H1 (cell line): ENCODE data around the gene AP3M1. TPM values are rescaled to one million over a fixed set of nuclear protein-coding genes. Genes with fewer than 3 reads are reported as not detected.

ENCODE experiments used
- CTCF ChIA-PET: fragments of 300-600 bp; sonication (Branson Sonifier 250); formaldehyde crosslinking; loops from one replicate; lab custom pipeline; 2021; ENCODE audit not compliant: partially characterized antibody; lab: Charles Lee
- POLR2A ChIA-PET: fragments of 300-600 bp; sonication (Branson Sonifier 250); formaldehyde crosslinking; loops from one replicate; lab custom pipeline; 2021; ENCODE audit warnings: inconsistent platforms; ENCODE audit not compliant: partially characterized antibody; lab: Charles Lee
- DNase-seq, 2 experiments: peaks; one replicate each; pipeline versions ENCODE4 v3.0.0 to v3.0.0-alpha.2; 2010 to 2022; ENCODE audit warnings: low spot score in 2 of 2, low read depth in 1 of 2, mixed read lengths in 1 of 2
- FAIRE-seq: peaks from 2 replicates; lab custom pipeline; 2011; peaks lifted over from hg19 to GRCh38; lab: Jason Lieb, UNC
- H2AFZ ChIP-seq: 2 replicates; pipeline ENCODE4 v1.8.1; 2012; ENCODE audit warnings: low read length, inconsistent platforms
- H2AK5ac ChIP-seq: 2 replicates; pipeline ENCODE4 v1.6.1; 2013; ENCODE audit warnings: low read depth, low read length
- H2BK120ac ChIP-seq: replicated peaks from 2 replicates; pipeline ENCODE3; 2013; ENCODE audit warnings: low read depth, low read length, inconsistent platforms
- H2BK12ac ChIP-seq: 2 replicates; pipeline ENCODE4 v1.6.1; 2013; ENCODE audit warnings: low read depth, low read length
- H2BK15ac ChIP-seq: 2 replicates; pipeline ENCODE4 v1.6.1; 2013; ENCODE audit warnings: low read length
- H2BK20ac ChIP-seq: 2 replicates; pipeline ENCODE4 v1.6.1; 2013; ENCODE audit warnings: low read length
- H2BK5ac ChIP-seq: 2 replicates; pipeline ENCODE4 v1.6.1; 2013; ENCODE audit warnings: low read depth, low read length
- H3K14ac ChIP-seq: 2 replicates; pipeline ENCODE4 v1.6.1; 2013; ENCODE audit warnings: inconsistent platforms; ENCODE audit not compliant: insufficient read length
- H3K18ac ChIP-seq: 2 replicates; pipeline ENCODE4 v1.6.1; 2013; ENCODE audit warnings: low read length; ENCODE audit errors: extremely low read depth
- H3K23ac ChIP-seq: 2 replicates; pipeline ENCODE4 v1.6.1; 2013; ENCODE audit warnings: inconsistent platforms; ENCODE audit not compliant: insufficient read length
- H3K23me2 ChIP-seq: 2 replicates; pipeline ENCODE4 v1.6.1; 2013; ENCODE audit warnings: low read depth, low read length
- H3K27ac ChIP-seq: 2 replicates; pipeline ENCODE4 v1.6.1; 2011; ENCODE audit warnings: low read depth, low read length, inconsistent platforms
- H3K27me3 ChIP-seq, 4 experiments: replicated peaks in 1 of 4; 1 replicate in 1 of 4; 2 replicates in 3 of 4; pipeline versions ENCODE4 v1.6.1 to v1.8.1; 2011 to 2013; ENCODE audit warnings: low read length in 3 of 4, mild to moderate bottlenecking in 3 of 4, inconsistent platforms in 2 of 4, mixed read lengths in 2 of 4, moderate library complexity in 1 of 4; ENCODE audit not compliant: control insufficient read depth in 3 of 4, insufficient read depth in 3 of 4; ENCODE audit errors: extremely low read depth in 1 of 4
- H3K36me3 ChIP-seq, 4 experiments: 2 replicates each; pipeline versions ENCODE4 v1.6.1 to v1.8.1; 2011 to 2013; ENCODE audit warnings: mild to moderate bottlenecking in 4 of 4, low read length in 3 of 4, moderate library complexity in 2 of 4, control low read depth in 1 of 4, inconsistent platforms in 1 of 4; ENCODE audit not compliant: insufficient read depth in 4 of 4, control insufficient read depth in 2 of 4
- H3K4ac ChIP-seq: replicated peaks from 2 replicates; pipeline ENCODE3; 2013; ENCODE audit warnings: low read length, low read depth, mixed read lengths, inconsistent platforms; ENCODE audit not compliant: insufficient read length
- H3K4me1 ChIP-seq, 4 experiments: replicated peaks in 1 of 4; 1 replicate in 1 of 4; 2 replicates in 3 of 4; pipeline versions ENCODE4 v1.6.1 to v1.8.1; 2011 to 2013; ENCODE audit warnings: low read length in 3 of 4, inconsistent platforms in 2 of 4, mixed read lengths in 1 of 4; ENCODE audit not compliant: insufficient read depth in 4 of 4, control insufficient read depth in 3 of 4
- H3K4me2 ChIP-seq, 2 experiments: 2 replicates each; pipeline versions ENCODE4 v1.6.1 to v1.8.1; 2011 to 2013; ENCODE audit warnings: low read depth in 2 of 2, low read length in 2 of 2, control low read depth in 1 of 2, inconsistent platforms in 1 of 2, mild to moderate bottlenecking in 1 of 2; ENCODE audit not compliant: insufficient read depth in 1 of 2
- H3K4me3 ChIP-seq, 4 experiments: fragments of 200-600, 300-600 bp in 1 of 4; sonication (generic), shearing (Covaris generic), sonication (Bioruptor Twin) in 1 of 4; 2 replicates each; pipeline versions ENCODE4 v1.5.1 to v1.8.1; 2011 to 2016; ENCODE audit warnings: low read length in 4 of 4, low read depth in 3 of 4, control low read depth in 2 of 4, inconsistent platforms in 2 of 4, mild to moderate bottlenecking in 2 of 4, mixed read lengths in 1 of 4, moderate library complexity in 1 of 4; ENCODE audit not compliant: insufficient read depth in 2 of 4; ENCODE audit errors: extremely low read depth in 1 of 4
- H3K56ac ChIP-seq: replicated peaks from 2 replicates; pipeline ENCODE3; 2013; ENCODE audit warnings: low read depth, mild to moderate bottlenecking, mixed read lengths, low read length, inconsistent platforms; ENCODE audit not compliant: insufficient read length
- H3K79me1 ChIP-seq: 2 replicates; pipeline ENCODE4 v1.6.1; 2013; ENCODE audit warnings: low read depth, low read length, control low read depth
- H3K79me2 ChIP-seq, 2 experiments: 2 replicates each; pipeline versions ENCODE4 v1.6.1 to v1.8.1; 2012 to 2013; ENCODE audit warnings: low read length in 2 of 2, mild to moderate bottlenecking in 2 of 2, inconsistent platforms in 1 of 2; ENCODE audit not compliant: insufficient read depth in 2 of 2, control insufficient read depth in 1 of 2
- H3K9ac ChIP-seq, 4 experiments: replicated peaks in 1 of 4; 1 replicate in 1 of 4; 2 replicates in 3 of 4; pipeline versions ENCODE4 v1.6.1 to v1.8.1; 2011 to 2013; ENCODE audit warnings: low read depth in 3 of 4, low read length in 3 of 4, control low read depth in 2 of 4, mild to moderate bottlenecking in 2 of 4, moderate library complexity in 2 of 4, inconsistent platforms in 1 of 4; ENCODE audit errors: extremely low read depth in 1 of 4
- H3K9me3 ChIP-seq, 2 experiments: 2 replicates each; pipeline versions ENCODE4 v1.6.1 to v1.8.1; 2012 to 2013; ENCODE audit warnings: mild to moderate bottlenecking in 2 of 2, moderate library complexity in 2 of 2, control low read depth in 1 of 2, inconsistent platforms in 1 of 2, low read depth in 1 of 2, low read length in 1 of 2, mixed read lengths in 1 of 2; ENCODE audit not compliant: insufficient read depth in 2 of 2
- H4K20me1 ChIP-seq, 2 experiments: replicated peaks in 1 of 2; 2 replicates each; pipeline versions ENCODE3 to v1.8.1; 2011 to 2013; ENCODE audit warnings: inconsistent platforms in 2 of 2, low read length in 2 of 2, mild to moderate bottlenecking in 1 of 2; ENCODE audit not compliant: insufficient read depth in 2 of 2, control insufficient read depth in 1 of 2
- H4K5ac ChIP-seq: 2 replicates; pipeline ENCODE4 v1.6.1; 2013; ENCODE audit warnings: low read length, low read depth, mixed read lengths, inconsistent platforms; ENCODE audit not compliant: insufficient read length
- H4K8ac ChIP-seq: 2 replicates; pipeline ENCODE4 v1.8.0; 2013; ENCODE audit warnings: mild to moderate bottlenecking, moderate library complexity, low read length, inconsistent platforms; ENCODE audit not compliant: insufficient read depth; ENCODE audit errors: extremely low read depth
- H4K91ac ChIP-seq: replicated peaks from 2 replicates; pipeline ENCODE3; 2013; ENCODE audit warnings: low read length, mixed read lengths, inconsistent platforms; ENCODE audit not compliant: insufficient read length
- FOSL1 ChIP-seq: IDR thresholded peaks from 2 replicates; pipeline ENCODE4 v1.6.1; 2011; ENCODE audit warnings: mild to moderate bottlenecking, low read depth, low read length, moderate library complexity; ENCODE audit not compliant: insufficient read depth
- HDAC6 ChIP-seq: IDR thresholded peaks from one replicate; pipeline ENCODE4 v1.7.1; 2012; ENCODE audit warnings: low read depth, mild to moderate bottlenecking, inconsistent platforms, low read length, moderate library complexity
- MAFK ChIP-seq: IDR thresholded peaks from 2 replicates; pipeline ENCODE4 v1.6.1; 2012; ENCODE audit warnings: low read depth, mild to moderate bottlenecking, improper control_type of control experiment, low read length
- RBBP5 ChIP-seq: IDR thresholded peaks from 2 replicates; pipeline ENCODE4 v1.7.1; 2012; ENCODE audit warnings: low read depth, mild to moderate bottlenecking, inconsistent platforms, low read length, moderate library complexity, borderline replicate concordance
- SIRT6 ChIP-seq: IDR thresholded peaks from one replicate; pipeline ENCODE4 v1.7.1; 2012; ENCODE audit warnings: low read length, inconsistent platforms
- WGBS, 2 experiments: shearing (Covaris generic) in 1 of 2; methylation state at CpG; one replicate each; pipeline versions ENCODE4 v1.1.6 to v1.1.7; 2013 to 2015; ENCODE audit warnings: low lambda C conversion rate in 2 of 2, mixed read lengths in 2 of 2, inconsistent platforms in 1 of 2, low coverage in 1 of 2, missing lambda C conversion rate in 1 of 2; ENCODE audit not compliant: insufficient replicate concordance in 2 of 2, insufficient coverage in 1 of 2, insufficient read length in 1 of 2; ENCODE audit errors: extremely low coverage in 1 of 2, missing lambda C conversion rate in 1 of 2; 5-methylcytosine and 5-hydroxymethylcytosine counted together
- polyA plus RNA-seq, 7 experiments: library from polyadenylated mRNA; depleted of rRNA in 3 of 7; stranded (reverse) in 5 of 7; unstranded in 2 of 7; fragments of >200 nt in 5 of 7; fragments of 200-250 nt in 2 of 7; gene quantifications; 1 replicate in 5 of 7; 2 replicates in 1 of 7; 4 replicates in 1 of 7; pipeline versions ENCODE4 v1.2.1 to v1.2.3, GENCODE V29; 2011 to 2013; ENCODE audit warnings: missing spikeins in 2 of 7, mixed read lengths in 2 of 7
- total RNA-seq: library from RNA; stranded (reverse); fragmentation: NEBNext Ultra II Directional; extraction: Animal tissue kit (Norgen Biotek cat#: 25700); gene quantifications from 2 replicates; pipeline ENCODE4 v1.2.1, GENCODE V29; 2021

Gene AP3M1
- total and polyA plus RNA-seq, 2 of the 8 experiments (the other 6 are each of a cell fraction or from before 2014, with no cell fraction given): 23.9 to 38.9 TPM

- H3K27me3 ChIP-seq: no peaks in the 10 kb centered on the region
- WGBS, 2 experiments: 92% methylated on average over 3 of the region's 3 CpGs; no CpG with 5 or more reads in 1 of the 2 experiments
- H2AFZ ChIP-seq: no peak overlapping the region
- no peak overlapping the region for H2AK5ac ChIP-seq
- no peak overlapping the region for H3K56ac ChIP-seq
- no peaks in the 10 kb centered on the region for H3K79me2 ChIP-seq
- H3K9ac ChIP-seq: no peak overlapping the region
- no peak overlapping the region for H2BK15ac ChIP-seq
- no peaks in the 10 kb centered on the region for H3K23me2 ChIP-seq
- no peak overlapping the region for H4K91ac ChIP-seq
- peaks cover under 1 to 2% of the 10 kb centered on the region in 2 experiments for H4K20me1 ChIP-seq
- H3K4ac ChIP-seq: no peak overlapping the region
- H3K14ac ChIP-seq: no peak overlapping the region
- no peak overlapping the region for H2BK20ac ChIP-seq
- no peak overlapping the region for H3K4me2 ChIP-seq
- no peak overlapping the region for H3K4me3 ChIP-seq
- H3K79me1 ChIP-seq: no peaks in the 10 kb centered on the region; the same call in 1 of the 2 replicates
- FAIRE-seq (no peak), DNase-seq (no peak)
- H3K23ac ChIP-seq: no peak overlapping the region
- H3K18ac ChIP-seq: no peak overlapping the region
- H4K5ac ChIP-seq: no peak overlapping the region
- H2BK5ac ChIP-seq: no peak overlapping the region
- no peak overlapping the region for H2BK12ac ChIP-seq
- H3K9me3 ChIP-seq: no peaks in the 10 kb centered on the region
- ChIA-PET POLR2A (interaction anchor here (1.7 kb wide), 1 partner anchor 15 kb away, joined by 4 read pairs; no protein-coding TSS in a partner anchor), CTCF (interaction anchor here (0.9 to 1.8 kb wide), 2 partner anchors 18 to 29 kb away, joined by 3 read pairs; no protein-coding TSS in a partner anchor)
- no peak overlapping the region for H4K8ac ChIP-seq
- H3K36me3 ChIP-seq: peaks cover 0 to 41% (median 23%) of the 10 kb centered on the region in 4 experiments; a peak in 7 of 8 replicates
- H2BK120ac ChIP-seq: no peak overlapping the region
- no peaks in the 10 kb centered on the region for H3K4me1 ChIP-seq
- no peak overlapping the region for H3K27ac ChIP-seq
- no peak for TF ChIP-seq HDAC6
- no peak for TF ChIP-seq RBBP5
- no peak for TF ChIP-seq MAFK
- no peak for TF ChIP-seq SIRT6
- TF ChIP-seq FOSL1: no peak
These were observed 15.2 kb downstream of the AP3M1 start for GRCh38 chr10:74135452-74135851.
